ENCODE results near the gene MYBPC1.
"Not testable (repeated sequence)": the region's sequence is repeated elsewhere in the genome, so short reads cannot be mapped to it uniquely, and the experiment has no call there.

MYBPC1 gene

GRCh38 chr12:101655393-101655792, 60.6 kb downstream of the MYBPC1 start:
- no peak for DNase-seq (ENCODE audit: low read depth)

GRCh38 chr12:101660662-101661061, 65.9 kb downstream of the MYBPC1 start:
- DNase-seq (ENCODE audit: low read depth), result not testable (repeated sequence)

GRCh38 chr12:101663298-101663697, 68.5 kb downstream of the MYBPC1 start:
- DNase-seq (ENCODE audit: low read depth), result no peak

- DNase-seq (ENCODE audit: low read depth), result no peak
Measured at GRCh38 chr12:101664992-101665391, 70.2 kb downstream of the MYBPC1 start.

- no peak for DNase-seq (ENCODE audit: low read depth)
Measured at GRCh38 chr12:101666052-101666728, 71.4 kb downstream of the MYBPC1 start.

- DNase-seq (ENCODE audit: low read depth), result no peak
Measured at GRCh38 chr12:101667591-101667990, 72.8 kb downstream of the MYBPC1 start.

GRCh38 chr12:101670007-101670671, 75.4 kb downstream of the MYBPC1 start:
- DNase-seq (ENCODE audit: low read depth), result no peak

- DNase-seq (ENCODE audit: low read depth), result no peak
Measured at GRCh38 chr12:101671157-101671791, 76.5 kb downstream of the MYBPC1 start.

GRCh38 chr12:101671833-101672232, 77.1 kb downstream of the MYBPC1 start:
- DNase-seq (ENCODE audit: low read depth), result no peak

- no peak for DNase-seq (ENCODE audit: low read depth)
Measured at GRCh38 chr12:101675555-101675954, 80.8 kb downstream of the MYBPC1 start.

- not testable (repeated sequence) for DNase-seq (ENCODE audit: low read depth)
Measured at GRCh38 chr12:101676497-101676896, 81.7 kb downstream of the MYBPC1 start.

- no peak for DNase-seq (ENCODE audit: low read depth)
Measured at GRCh38 chr12:101678081-101678480, 83.3 kb downstream of the MYBPC1 start.

GRCh38 chr12:101680240-101680639, 85.5 kb downstream of the MYBPC1 start:
- no peak for DNase-seq (ENCODE audit: low read depth)

GRCh38 chr12:101680647-101681046, 85.9 kb downstream of the MYBPC1 start:
- no peak for DNase-seq (ENCODE audit: low read depth)

- not testable (repeated sequence) for DNase-seq (ENCODE audit: low read depth)
Measured at GRCh38 chr12:101681627-101682026, 86.9 kb downstream of the MYBPC1 start.

- DNase-seq (ENCODE audit: low read depth), result no peak
Measured at GRCh38 chr12:101685092-101685491, 90.3 kb downstream of the MYBPC1 start.

GRCh38 chr12:101686176-101686575, 91.4 kb downstream of the MYBPC1 start:
- no peak for DNase-seq (ENCODE audit: low read depth)

- DNase-seq (ENCODE audit: low read depth), result no peak
Measured at GRCh38 chr12:101690544-101691098, 95.8 kb downstream of the MYBPC1 start.

- no peak for DNase-seq (ENCODE audit: low read depth)
Measured at GRCh38 chr12:101691503-101692096, 96.8 kb downstream of the MYBPC1 start.

GRCh38 chr12:101694297-101694848, 99.6 kb downstream of the MYBPC1 start:
- DNase-seq (ENCODE audit: low read depth), result no peak

GRCh38 chr12:101694986-101695385, 100.2 kb downstream of the MYBPC1 start:
- no peak for DNase-seq (ENCODE audit: low read depth)

- no peak for DNase-seq (ENCODE audit: low read depth)
Measured at GRCh38 chr12:101695706-101696105, 100.9 kb downstream of the MYBPC1 start.
